Naive thymus-derived CD4-positive, alpha-beta T cell (primary cell): ENCODE results near the gene KRT80. TPM values are rescaled to one million over a fixed set of nuclear protein-coding genes. Genes with fewer than 3 reads are reported as not detected.

Source experiments
- ATAC-seq: fragments of 150-1000 bp; cut with Tn5 transposase; 2 replicates; pipeline ENCODE4 v1.10.0; 2021; ENCODE audit warnings: mild to moderate bottlenecking, moderate library complexity
- CTCF ChIA-PET: fragments of 350-600 bp; sonication (Branson Sonifier 250); formaldehyde crosslinking; loops from one replicate; lab custom pipeline; 2021; ENCODE audit warnings: antibody characterized with exemption; lab: Charles Lee
- POLR2A ChIA-PET: fragments of 350-600 bp; sonication (Branson Sonifier 250); formaldehyde crosslinking; loops from one replicate; lab custom pipeline; 2021; ENCODE audit warnings: antibody characterized with exemption, inconsistent platforms; lab: Charles Lee
- DNase-seq, 9 donors: peaks; one replicate each; pipeline versions ENCODE4 v3.0.0 to v3.0.0-alpha.2; 2020 to 2022; ENCODE audit warnings: mixed read lengths in 1 of 9
- H3K27ac ChIP-seq: one replicate; pipeline ENCODE4 v1.7.0; 2013; ENCODE audit warnings: mild to moderate bottlenecking, low read depth, low read length, moderate library complexity
- H3K27me3 ChIP-seq, 2 donors: one replicate each; pipeline ENCODE4 v1.7.0; 2013; ENCODE audit warnings: low read length in 2 of 2, mild to moderate bottlenecking in 2 of 2, moderate library complexity in 2 of 2; ENCODE audit not compliant: control insufficient read depth in 2 of 2, insufficient read depth in 2 of 2
- H3K36me3 ChIP-seq, 3 experiments: 1 replicate in 2 of 3; 2 replicates in 1 of 3; pipeline ENCODE4 v1.7.0; 2013; ENCODE audit warnings: low read length in 3 of 3, mild to moderate bottlenecking in 3 of 3, moderate library complexity in 1 of 3; ENCODE audit not compliant: insufficient read depth in 3 of 3, control insufficient read depth in 2 of 3
- H3K4me1 ChIP-seq, 2 donors: one replicate each; pipeline ENCODE4 v1.7.0; 2013; ENCODE audit warnings: low read length in 2 of 2, mild to moderate bottlenecking in 2 of 2, moderate library complexity in 1 of 2; ENCODE audit not compliant: control insufficient read depth in 2 of 2, insufficient read depth in 2 of 2
- H3K4me3 ChIP-seq: 2 replicates; pipeline ENCODE4 v1.7.0; 2013; ENCODE audit warnings: mild to moderate bottlenecking, low read length
- H3K9me3 ChIP-seq, 3 experiments: 1 replicate in 2 of 3; 2 replicates in 1 of 3; pipeline ENCODE4 v1.7.0; 2013; ENCODE audit warnings: low read length in 3 of 3; ENCODE audit not compliant: control insufficient read depth in 2 of 3
- H3K27ac Mint-ChIP-seq, 9 donors: one replicate each; pipeline ENCODE4 v1.8.0; 2020 to 2022; ENCODE audit warnings: mixed read lengths in 9 of 9, mild to moderate bottlenecking in 8 of 9, moderate library complexity in 5 of 9, inconsistent platforms in 2 of 9
- H3K27me3 Mint-ChIP-seq, 5 donors: one replicate each; pipeline ENCODE4 v1.8.0; 2021 to 2022; ENCODE audit warnings: mixed read lengths in 5 of 5, mild to moderate bottlenecking in 1 of 5
- H3K36me3 Mint-ChIP-seq, 5 donors: one replicate each; pipeline ENCODE4 v1.8.0; 2020 to 2022; ENCODE audit warnings: mixed read lengths in 5 of 5, mild to moderate bottlenecking in 3 of 5, inconsistent platforms in 1 of 5
- H3K4me1 Mint-ChIP-seq, 7 donors: one replicate each; pipeline ENCODE4 v1.8.0; 2020 to 2022; ENCODE audit warnings: mixed read lengths in 7 of 7, mild to moderate bottlenecking in 3 of 7, inconsistent platforms in 1 of 7
- H3K4me3 Mint-ChIP-seq, 10 donors: one replicate each; pipeline ENCODE4 v1.8.0; 2020 to 2022; ENCODE audit warnings: mild to moderate bottlenecking in 10 of 10, mixed read lengths in 10 of 10, moderate library complexity in 6 of 10, inconsistent platforms in 2 of 10
- H3K9me3 Mint-ChIP-seq, 11 donors: one replicate each; pipeline ENCODE4 v1.8.0; 2020 to 2022; ENCODE audit warnings: mixed read lengths in 11 of 11, mild to moderate bottlenecking in 4 of 11, inconsistent platforms in 1 of 11, moderate library complexity in 1 of 11
- intact Hi-C, 2 donors: fragments of 100-400 bp; cut with micrococcal nuclease; formaldehyde crosslinking; loops; one replicate each; pipeline ENCODE4 v1.15.1; 2023
- polyA plus RNA-seq, 2 donors: library from polyadenylated mRNA; unstranded; fragments of 300-500 nt; fragmentation: Illumina TruSeq; gene quantifications; one replicate each; pipeline ENCODE4 v1.2.3, GENCODE V29; 2021
- total RNA-seq, 6 experiments: library from RNA in 5 of 6; stranded (reverse) in 5 of 6; gene quantifications; 1 replicate in 5 of 6; 2 replicates in 1 of 6; pipeline ENCODE4 v1.2.3 and lab custom pipeline; 2021 to 2026

The KRT80 gene
- total and polyA plus RNA-seq, 7 experiments from 2014 or later = 0.12 TPM; not detected in 6

DNA sequence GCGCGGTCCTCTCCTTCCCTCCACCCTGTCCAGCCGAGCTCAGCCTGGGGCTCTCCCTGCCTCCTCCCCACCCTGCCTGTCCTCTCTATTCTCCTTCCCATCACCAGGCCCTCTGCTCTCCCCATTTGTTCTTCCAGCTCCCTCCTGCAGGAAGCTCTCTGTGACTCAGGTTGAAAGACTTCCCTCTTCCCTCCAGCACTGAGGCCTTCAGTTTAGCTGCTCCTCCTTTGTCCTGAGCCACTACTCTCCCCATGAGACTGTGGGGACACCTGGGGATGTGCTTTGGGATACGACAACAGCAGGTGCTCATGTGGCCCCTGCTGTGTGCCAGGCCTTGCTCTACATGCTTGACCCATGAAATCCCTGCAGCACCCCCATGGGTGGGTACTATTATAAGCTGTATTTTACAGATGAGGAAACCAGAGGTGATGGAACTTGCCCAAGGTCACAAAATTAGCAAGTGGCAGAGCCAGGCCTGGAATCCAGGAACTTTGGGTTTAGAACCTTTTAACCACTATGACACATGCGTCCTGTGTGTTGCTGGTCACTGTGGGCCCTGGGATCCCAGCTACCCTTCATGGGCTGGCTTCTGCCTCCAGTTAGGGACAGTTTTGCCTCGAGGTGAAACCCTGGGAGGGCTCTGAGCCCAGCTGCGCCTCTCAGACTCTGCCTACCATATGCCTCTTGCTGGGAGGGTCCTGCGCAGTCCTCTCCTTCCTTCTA is 5.5 kb downstream of the KRT80 start:
- DNase-seq (no peak), ATAC-seq (peak; percentile 69)
- Histone ChIP-seq H3K36me3 (no peaks in the 10 kb centered on the region), H3K4me3 (no peak overlapping the region), H3K4me1 (no peaks in the 10 kb centered on the region), H3K27me3 (no peaks in the 10 kb centered on the region), H3K9me3 (no peaks in the 10 kb centered on the region), H3K27ac (no peak overlapping the region)
- POLR2A ChIA-PET = no interaction called here
- no peak overlapping the region for H3K4me3 Mint-ChIP-seq
- no peak overlapping the region for H3K27ac Mint-ChIP-seq
- CTCF ChIA-PET = no interaction called here
- no peaks in the 10 kb centered on the region for H3K9me3 Mint-ChIP-seq
- no peaks in the 10 kb centered on the region for H3K36me3 Mint-ChIP-seq
- peaks cover 0 to 7% (median 4%) of the 10 kb centered on the region in 7 donors for H3K4me1 Mint-ChIP-seq
- intact Hi-C loops = no loop called here
- no peaks in the 10 kb centered on the region for H3K27me3 Mint-ChIP-seq

DNA sequence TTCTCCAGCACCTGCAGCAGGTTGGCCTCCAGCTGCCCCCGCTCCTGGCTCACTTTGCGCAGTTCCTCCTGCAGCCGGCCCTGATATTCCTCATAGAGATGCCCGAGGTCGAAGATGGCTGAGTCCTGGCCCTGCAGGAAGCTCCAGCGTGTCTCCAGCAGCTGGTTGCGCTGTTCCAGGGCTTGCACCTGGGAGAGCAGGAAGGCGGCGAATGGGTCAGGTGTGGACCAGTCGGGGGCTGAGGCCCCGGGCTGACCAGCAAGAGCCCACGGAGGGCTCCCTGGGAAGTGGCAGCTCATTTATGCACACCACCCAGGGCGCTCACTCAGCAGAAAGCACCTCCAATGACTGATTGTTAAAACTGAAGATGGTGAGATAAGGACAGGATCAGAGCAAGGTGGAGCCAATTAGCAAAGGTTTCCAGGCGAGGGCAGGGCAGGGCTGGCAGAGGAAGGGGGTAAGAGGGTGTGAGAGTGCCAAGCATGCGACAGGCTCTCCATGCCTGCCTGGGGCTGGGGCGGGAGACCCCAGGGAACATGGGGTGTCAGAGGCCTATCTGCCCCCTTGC is 6.3 kb downstream of the KRT80 start:
- H3K27ac Mint-ChIP-seq = peak overlapping the region in 1 of 9 donors; percentile 48
- no peak overlapping the region for H3K4me3 ChIP-seq
- no peak for DNase-seq
- H3K36me3 Mint-ChIP-seq = no peaks in the 10 kb centered on the region
- H3K4me3 Mint-ChIP-seq = no peak overlapping the region
- no peak for ATAC-seq
- H3K4me1 ChIP-seq = no peaks in the 10 kb centered on the region
- H3K9me3 ChIP-seq = no peaks in the 10 kb centered on the region
- H3K36me3 ChIP-seq = no peaks in the 10 kb centered on the region
- H3K27ac ChIP-seq = no peak overlapping the region
- H3K27me3 Mint-ChIP-seq = no peaks in the 10 kb centered on the region
- POLR2A ChIA-PET = no interaction called here
- H3K27me3 ChIP-seq = no peaks in the 10 kb centered on the region
- CTCF ChIA-PET = no interaction called here
- H3K4me1 Mint-ChIP-seq = peaks cover 0 to 7% (median 4%) of the 10 kb centered on the region in 7 donors
- intact Hi-C loops = no loop called here
- H3K9me3 Mint-ChIP-seq = peaks cover 0 to 1% (median 0%) of the 10 kb centered on the region in 11 donors

DNA sequence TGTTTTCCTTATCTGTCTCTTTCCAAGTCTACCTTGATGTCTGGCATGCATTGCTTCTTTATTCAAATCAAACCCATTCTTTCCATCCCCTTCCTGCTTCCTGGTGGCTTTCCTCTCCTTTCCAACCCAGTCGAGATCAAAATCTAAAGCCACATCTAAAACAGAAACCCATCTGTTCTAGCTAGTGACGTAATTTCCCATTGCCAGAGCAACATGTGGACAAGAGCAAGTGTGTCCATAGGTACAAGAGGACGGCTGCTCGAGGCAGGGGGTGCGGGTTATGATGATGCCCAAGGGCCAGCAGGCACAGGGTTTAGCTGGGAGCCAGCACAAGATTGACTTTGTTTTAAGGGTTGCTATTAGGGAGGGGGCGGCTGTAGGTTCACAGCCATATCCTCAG is 7.0 kb downstream of the KRT80 start:
- peaks cover 0 to 1% (median 0%) of the 10 kb centered on the region in 11 donors for H3K9me3 Mint-ChIP-seq
- no peaks in the 10 kb centered on the region for H3K27me3 ChIP-seq
- H3K36me3 ChIP-seq = no peaks in the 10 kb centered on the region
- H3K4me3 ChIP-seq = no peak overlapping the region
- H3K4me3 Mint-ChIP-seq = no peak overlapping the region
- H3K36me3 Mint-ChIP-seq = no peaks in the 10 kb centered on the region
- intact Hi-C loops = no loop called here
- H3K27ac ChIP-seq = no peak overlapping the region
- H3K4me1 Mint-ChIP-seq = peaks cover 0 to 7% (median 4%) of the 10 kb centered on the region in 7 donors
- H3K9me3 ChIP-seq = no peaks in the 10 kb centered on the region
- CTCF ChIA-PET = no interaction called here
- H3K27ac Mint-ChIP-seq = no peak overlapping the region
- no peak for DNase-seq
- POLR2A ChIA-PET = no interaction called here
- no peaks in the 10 kb centered on the region for H3K27me3 Mint-ChIP-seq
- ATAC-seq = no peak
- H3K4me1 ChIP-seq = no peaks in the 10 kb centered on the region

DNA sequence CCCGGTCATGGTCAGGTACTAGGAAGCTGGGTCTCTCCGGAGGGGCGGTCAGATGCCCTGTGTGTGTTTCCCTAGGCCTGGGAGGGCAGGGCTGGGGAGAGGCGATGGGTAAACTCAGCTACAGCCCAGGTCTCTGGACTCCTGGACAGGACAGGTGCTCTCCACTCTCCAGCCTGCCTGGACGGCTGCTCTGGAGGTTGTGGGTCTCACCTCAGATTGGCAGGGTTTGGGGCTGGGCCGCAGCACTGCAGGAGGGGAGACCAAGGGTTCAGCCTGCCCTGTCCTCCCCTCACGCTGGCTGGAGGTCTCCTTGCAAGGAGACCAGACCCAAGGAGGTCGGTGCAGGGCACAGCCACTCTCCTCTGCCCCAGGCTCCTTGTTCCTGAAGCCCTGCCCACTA is 7.8 kb downstream of the KRT80 start:
- peaks cover 0 to 7% (median 4%) of the 10 kb centered on the region in 7 donors for H3K4me1 Mint-ChIP-seq
- H3K4me1 ChIP-seq = no peaks in the 10 kb centered on the region
- no peaks in the 10 kb centered on the region for H3K27me3 Mint-ChIP-seq
- H3K36me3 ChIP-seq = no peaks in the 10 kb centered on the region
- no peak overlapping the region for H3K27ac ChIP-seq
- H3K9me3 ChIP-seq = no peaks in the 10 kb centered on the region
- ATAC-seq (no peak), DNase-seq (no peak)
- H3K36me3 Mint-ChIP-seq = no peaks in the 10 kb centered on the region
- H3K27me3 ChIP-seq = no peaks in the 10 kb centered on the region
- ChIA-PET POLR2A (interaction anchor here (0.8 kb wide), 1 partner anchor 34 kb away, joined by 4 read pairs; no protein-coding TSS in a partner anchor), CTCF (no interaction called here)
- no peak overlapping the region for H3K27ac Mint-ChIP-seq
- H3K9me3 Mint-ChIP-seq = peaks cover 0 to 1% (median 0%) of the 10 kb centered on the region in 11 donors
- H3K4me3 ChIP-seq = no peak overlapping the region
- no peak overlapping the region for H3K4me3 Mint-ChIP-seq
- intact Hi-C loops = no loop called here

DNA sequence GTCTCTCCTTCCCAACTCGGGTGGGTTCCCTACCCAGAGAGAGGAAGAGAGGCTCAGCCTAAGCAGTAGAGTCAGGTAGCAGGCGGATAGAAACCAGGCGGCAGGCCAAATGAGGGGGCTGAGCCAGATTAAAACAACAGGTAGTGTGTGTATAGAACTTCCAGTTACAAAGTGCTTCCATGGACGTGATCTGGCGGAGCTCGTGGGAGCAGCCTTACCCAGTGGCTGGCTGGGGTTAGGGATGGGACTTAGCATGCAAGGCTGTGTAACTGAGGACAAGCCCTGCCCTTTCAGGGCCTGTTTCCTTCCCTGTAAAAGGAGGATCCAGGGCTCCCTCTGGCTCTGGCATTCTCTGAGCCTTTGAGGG is 8.3 kb downstream of the KRT80 start:
- no peaks in the 10 kb centered on the region for H3K4me1 ChIP-seq
- Mint-ChIP-seq H3K9me3 (peaks cover 0 to 1% (median 0%) of the 10 kb centered on the region in 11 donors), H3K4me1 (peaks cover 0 to 7% (median 4%) of the 10 kb centered on the region in 7 donors), H3K4me3 (no peak overlapping the region), H3K27me3 (no peaks in the 10 kb centered on the region), H3K36me3 (no peaks in the 10 kb centered on the region), H3K27ac (no peak overlapping the region)
- H3K4me3 ChIP-seq = no peak overlapping the region
- no peaks in the 10 kb centered on the region for H3K9me3 ChIP-seq
- ChIA-PET CTCF (no interaction called here), POLR2A (no interaction called here)
- DNase-seq = no peak
- H3K36me3 ChIP-seq = no peaks in the 10 kb centered on the region
- ATAC-seq = no peak
- H3K27me3 ChIP-seq = no peaks in the 10 kb centered on the region
- no peak overlapping the region for H3K27ac ChIP-seq
- intact Hi-C loops = no loop called here

DNA sequence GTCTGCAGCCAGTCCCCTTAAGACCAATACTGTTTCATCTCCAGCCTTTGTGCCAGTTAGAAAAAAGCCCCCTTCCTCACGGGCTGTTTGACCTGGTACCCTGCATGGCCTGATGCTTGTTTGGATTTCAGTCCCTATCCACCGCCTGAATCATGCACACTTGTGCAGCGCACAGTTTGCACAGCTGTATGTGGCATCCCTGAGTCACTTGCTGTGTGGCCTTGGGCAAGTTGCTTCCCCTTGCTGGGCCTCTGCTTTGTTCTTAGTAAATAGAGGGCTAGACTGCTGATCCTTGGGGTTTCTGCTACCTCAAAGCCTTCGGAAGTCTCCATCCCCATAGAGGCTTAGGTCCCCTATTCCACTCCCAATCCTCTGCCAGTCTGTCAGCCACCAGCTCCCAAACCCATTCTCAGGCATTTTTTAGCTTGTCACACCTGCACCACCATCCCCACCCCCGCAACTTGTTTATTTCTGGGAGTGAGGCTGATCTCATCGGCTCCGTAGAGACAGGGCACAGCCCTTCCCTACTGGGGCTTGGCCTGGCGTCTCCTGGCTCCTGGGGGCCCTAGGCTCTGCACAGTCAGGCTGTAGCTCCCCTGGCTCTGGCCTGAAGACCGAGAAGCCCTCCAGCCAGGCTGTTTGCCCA is 8.8 kb downstream of the KRT80 start:
- ATAC-seq (no peak), DNase-seq (no peak)
- Histone ChIP-seq H3K4me3 (no peak overlapping the region), H3K27ac (no peak overlapping the region), H3K4me1 (no peaks in the 10 kb centered on the region), H3K36me3 (no peaks in the 10 kb centered on the region), H3K9me3 (no peaks in the 10 kb centered on the region), H3K27me3 (no peaks in the 10 kb centered on the region)
- Mint-ChIP-seq H3K27ac (no peak overlapping the region), H3K4me3 (no peak overlapping the region), H3K9me3 (peaks cover 0 to 1% (median 0%) of the 10 kb centered on the region in 11 donors), H3K4me1 (peaks cover 0 to 7% (median 4%) of the 10 kb centered on the region in 7 donors), H3K27me3 (no peaks in the 10 kb centered on the region), H3K36me3 (no peaks in the 10 kb centered on the region)
- CTCF ChIA-PET = no interaction called here
- POLR2A ChIA-PET = no interaction called here
- intact Hi-C loops = no loop called here
